Heart right ventricle (tissue), 16 donors: ENCODE data around the gene RTP1. TPM values are rescaled to one million over a fixed set of nuclear protein-coding genes. Genes with fewer than 3 reads are reported as not detected.

ENCODE experiments used
- ATAC-seq, 8 donors: fragments of 200-7000 bp; cut with Tn5 transposase; one replicate each; pipeline ENCODE4 v1.9.1; 2020; ENCODE audit warnings: mild to moderate bottlenecking in 8 of 8, moderate library complexity in 8 of 8, moderate number of reproducible peaks in 1 of 8
- DNase-seq, 2 donors: peaks; one replicate each; pipeline ENCODE4 v3.0.0-alpha.2; 2020
- H3K27ac ChIP-seq, 10 donors: fragments of 200-600 bp; sonication (generic) in 2 of 10; one replicate each; pipeline versions ENCODE4 v1.5.0 to v1.8.0; 2020 to 2022; ENCODE audit warnings: mild to moderate bottlenecking in 3 of 10
- H3K27me3 ChIP-seq, 7 donors: fragments of 200-600 bp; one replicate each; pipeline ENCODE4 v1.8.0; 2021 to 2022; ENCODE audit warnings: mild to moderate bottlenecking in 2 of 7
- H3K36me3 ChIP-seq, 9 donors: fragments of 200-600 bp; sonication (generic) in 1 of 9; one replicate each; pipeline versions ENCODE4 v1.5.0 to v1.8.0; 2020 to 2022; ENCODE audit warnings: mild to moderate bottlenecking in 2 of 9
- H3K4me1 ChIP-seq, 9 donors: fragments of 200-600 bp; sonication (generic) in 1 of 9; one replicate each; pipeline versions ENCODE4 v1.5.0 to v1.8.0; 2020 to 2022; ENCODE audit warnings: mild to moderate bottlenecking in 4 of 9
- H3K4me3 ChIP-seq, 10 donors: fragments of 200-600 bp; sonication (generic) in 2 of 10; one replicate each; pipeline versions ENCODE4 v1.5.0 to v1.8.0; 2020 to 2022; ENCODE audit warnings: mild to moderate bottlenecking in 7 of 10, moderate library complexity in 2 of 10
- H3K9me3 ChIP-seq, 11 donors: fragments of 200-600 bp in 10 of 11; sonication (generic) in 2 of 11; one replicate each; pipeline versions ENCODE4 v1.5.0 to v1.8.0; 2013 to 2022; ENCODE audit warnings: mild to moderate bottlenecking in 2 of 11, control low read depth in 1 of 11, moderate library complexity in 1 of 11
- WGBS, 2 donors: extraction: QIAGEN DNeasy Blood & Tissue Kit; methylation state at CpG; one replicate each; pipeline ENCODE4 v1.1.7; 2013; ENCODE audit warnings: inconsistent platforms in 1 of 2; 5-methylcytosine and 5-hydroxymethylcytosine counted together
- intact Hi-C, 10 donors: fragments of 100-400 bp; cut with DNase I; formaldehyde crosslinking; loops; one replicate each; pipeline versions ENCODE4 v1.11.1 to v1.14.2; 2022
- polyA plus RNA-seq, 2 donors: library from polyadenylated mRNA; stranded (reverse); fragments of 200-250 nt; gene quantifications; one replicate each; pipeline ENCODE4 v1.2.3, GENCODE V29; 2013
- total RNA-seq, 10 donors: library from RNA; stranded (reverse); fragmentation: NEBNext Ultra II Directional in 3 of 10; extraction: Animal tissue kit (Norgen Biotek cat#: 25700) in 3 of 10; gene quantifications; one replicate each; pipeline versions ENCODE4 v1.2.1 to v1.2.4, GENCODE V29; 2021 to 2023
- TF ChIP-seq, protein P1 (sequence below), 9 donors: fragments of 200-600 bp; sonication (generic) in 2 of 9; IDR thresholded peaks; one replicate each; pipeline versions ENCODE4 v1.5.0 to v1.8.0; 2021 to 2022; ENCODE audit warnings: antibody characterized with exemption in 9 of 9, mild to moderate bottlenecking in 5 of 9, moderate library complexity in 1 of 9
- donor health status: Arrhythmogenic right ventricular cardiomyopathy.
- donor health status: ischemic (EF 13 %, LVEDD 7.1; RV severe dilation, severe dysfunction).
- donor health status: healthy with polysubstance abuse.
- donor health status: DM: no; HTN: yes; CAD: no.
- donor health status: DM: no; HTN: no; CAD: no.
- donor health status: ischemic (EF 25% LVEDD 6.9; RV normal size, moderate dysfunction).
- donor health status: ischemic (EF 25% LVEDD 5.7; RV mildly dilated, moderate dysfunction).
- donor health status: healthy.
- donor health status: DM: yes; HTN: yes; CAD: no.
- donor health status: Ischemic cardiomyopathy.
- donor health status: ischemic (EF 35%, LVEDD 5.7; RV mildly dilated, moderate dysfunction).
- donor health status: nonischemic (EF 11% LVEDD 7.7; RV severe dilation, severe dysfunction).
- donor health status: DM: yes; HTN: yes; CAD: no.
- donor health status: PGD.
- donor health status: ischemic (EF 29% LVEDD 5.4; RV normal size, mild dysfunction).
- donor health status: nonischemic (EF 23%, LVEDD 6.1; RV moderate dilation, normal function).

RTP1 gene
- total and polyA plus RNA-seq, 12 donors, result 0.11 TPM; not detected in 11

DNA sequence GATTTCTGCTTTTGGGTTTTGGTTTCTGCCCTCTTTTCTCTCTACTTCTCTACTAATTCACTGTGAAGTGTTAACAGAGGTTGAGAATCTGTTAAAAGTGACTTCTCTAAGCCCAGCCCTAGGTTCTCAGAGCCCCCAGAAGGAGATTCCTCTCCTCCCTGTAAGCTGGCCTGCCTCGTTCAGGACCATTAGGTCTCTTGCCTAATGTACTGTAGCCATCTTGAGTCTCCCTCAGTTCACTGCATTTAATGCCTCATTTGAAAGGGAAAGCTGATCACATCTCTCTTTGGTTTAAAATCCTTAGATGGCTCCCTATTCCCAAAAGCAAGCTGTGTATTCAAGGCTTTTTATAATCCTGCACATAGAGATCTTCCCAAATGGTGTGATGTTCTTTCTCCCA is 16.3 kb downstream of the RTP1 start:
- Histone ChIP-seq H3K27me3 (no peaks in the 10 kb centered on the region), H3K9me3 (no peaks in the 10 kb centered on the region), H3K4me3 (no peak overlapping the region), H3K4me1 (peaks cover 5 to 43% (median 19%) of the 10 kb centered on the region in 9 donors), H3K27ac (peak overlapping the region in 3 of 10 donors; percentile 16 to 79 (median 64)), H3K36me3 (no peaks in the 10 kb centered on the region)
- intact Hi-C loops, result loop anchor here in 1 of 10 donors (10.0 kb wide), 1 partner anchor 501 kb away; no protein-coding TSS in a partner anchor
- ATAC-seq (no peak), DNase-seq (no peak)
- TF ChIP-seq, protein P1, sequence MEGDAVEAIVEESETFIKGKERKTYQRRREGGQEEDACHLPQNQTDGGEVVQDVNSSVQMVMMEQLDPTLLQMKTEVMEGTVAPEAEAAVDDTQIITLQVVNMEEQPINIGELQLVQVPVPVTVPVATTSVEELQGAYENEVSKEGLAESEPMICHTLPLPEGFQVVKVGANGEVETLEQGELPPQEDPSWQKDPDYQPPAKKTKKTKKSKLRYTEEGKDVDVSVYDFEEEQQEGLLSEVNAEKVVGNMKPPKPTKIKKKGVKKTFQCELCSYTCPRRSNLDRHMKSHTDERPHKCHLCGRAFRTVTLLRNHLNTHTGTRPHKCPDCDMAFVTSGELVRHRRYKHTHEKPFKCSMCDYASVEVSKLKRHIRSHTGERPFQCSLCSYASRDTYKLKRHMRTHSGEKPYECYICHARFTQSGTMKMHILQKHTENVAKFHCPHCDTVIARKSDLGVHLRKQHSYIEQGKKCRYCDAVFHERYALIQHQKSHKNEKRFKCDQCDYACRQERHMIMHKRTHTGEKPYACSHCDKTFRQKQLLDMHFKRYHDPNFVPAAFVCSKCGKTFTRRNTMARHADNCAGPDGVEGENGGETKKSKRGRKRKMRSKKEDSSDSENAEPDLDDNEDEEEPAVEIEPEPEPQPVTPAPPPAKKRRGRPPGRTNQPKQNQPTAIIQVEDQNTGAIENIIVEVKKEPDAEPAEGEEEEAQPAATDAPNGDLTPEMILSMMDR (IDR thresholded peaks at IDR 0.05), result no peak
- WGBS, 2 donors, result 74 to 88% methylated on average over 1 of the region's 1 CpG

DNA sequence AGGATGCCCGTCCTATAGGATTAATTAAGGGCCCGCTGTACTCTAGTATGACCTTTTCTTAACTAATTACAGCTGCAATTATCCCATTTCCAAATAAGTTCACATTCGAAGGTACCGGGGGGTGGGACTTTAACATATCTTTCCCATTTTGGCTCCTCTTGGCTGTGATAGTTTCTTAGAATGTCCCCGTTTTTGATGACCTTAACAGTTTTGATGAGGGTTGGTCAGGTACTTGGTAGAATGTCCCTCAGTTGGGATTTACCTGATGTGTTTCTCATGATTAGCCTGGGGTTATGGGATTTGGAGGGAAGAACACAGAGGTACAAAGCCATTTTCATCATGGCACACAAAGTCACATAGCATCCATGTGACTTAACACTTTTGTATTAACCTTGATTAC is 18.2 kb downstream of the RTP1 start:
- Histone ChIP-seq H3K9me3 (no peaks in the 10 kb centered on the region), H3K36me3 (no peaks in the 10 kb centered on the region), H3K27me3 (no peaks in the 10 kb centered on the region), H3K4me1 (peaks cover 0 to 25% (median 8%) of the 10 kb centered on the region in 9 donors), H3K4me3 (no peak overlapping the region), H3K27ac (no peak overlapping the region)
- 92 to 96% methylated on average over 5 of the region's 5 CpGs for WGBS, 2 donors
- DNase-seq, result no peak
- TF ChIP-seq, protein P1 (IDR thresholded peaks at IDR 0.05), result no peak
- no peak for ATAC-seq
- intact Hi-C loops, result loop anchor here in 3 of 10 donors (5.0 to 10.0 kb wide), 3 partner anchors 102 to 499 kb away; no protein-coding TSS in a partner anchor

DNA sequence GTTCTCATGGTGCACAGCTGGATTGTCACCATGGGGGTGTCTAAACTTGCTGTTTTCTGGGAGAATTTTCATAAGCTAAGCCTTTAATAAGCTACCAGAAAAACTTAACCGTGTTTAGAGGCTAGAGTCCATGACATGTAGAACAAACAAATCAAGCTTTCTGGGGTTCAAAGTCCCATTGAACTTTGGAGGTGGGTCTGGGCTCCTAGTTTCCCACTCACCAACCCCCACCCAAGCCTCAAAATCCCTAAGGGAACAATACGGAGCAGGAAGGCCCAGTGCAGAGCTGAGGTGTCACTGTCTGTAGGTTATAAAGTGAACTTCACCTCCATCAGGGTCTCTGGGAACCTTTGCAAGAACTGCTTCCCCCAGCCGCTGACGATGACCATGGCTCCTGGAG is 25.5 kb downstream of the RTP1 start:
- intact Hi-C loops, result loop anchor here (2.0 to 10.0 kb wide), 11 partner anchors 70 to 492 kb away; partner anchors contain the start of gene MASP1 (in 3 of the 10)
- Histone ChIP-seq H3K36me3 (no peaks in the 10 kb centered on the region), H3K27me3 (no peaks in the 10 kb centered on the region), H3K4me1 (peaks cover 0 to under 1% (median 0%) of the 10 kb centered on the region in 9 donors), H3K4me3 (no peak overlapping the region), H3K27ac (no peak overlapping the region), H3K9me3 (no peaks in the 10 kb centered on the region)
- DNase-seq (no peak), ATAC-seq (no peak)
- WGBS, 2 donors, result 84 to 90% methylated on average over 4 of the region's 4 CpGs
- TF ChIP-seq, protein P1 (IDR thresholded peaks at IDR 0.05), result no peak

DNA sequence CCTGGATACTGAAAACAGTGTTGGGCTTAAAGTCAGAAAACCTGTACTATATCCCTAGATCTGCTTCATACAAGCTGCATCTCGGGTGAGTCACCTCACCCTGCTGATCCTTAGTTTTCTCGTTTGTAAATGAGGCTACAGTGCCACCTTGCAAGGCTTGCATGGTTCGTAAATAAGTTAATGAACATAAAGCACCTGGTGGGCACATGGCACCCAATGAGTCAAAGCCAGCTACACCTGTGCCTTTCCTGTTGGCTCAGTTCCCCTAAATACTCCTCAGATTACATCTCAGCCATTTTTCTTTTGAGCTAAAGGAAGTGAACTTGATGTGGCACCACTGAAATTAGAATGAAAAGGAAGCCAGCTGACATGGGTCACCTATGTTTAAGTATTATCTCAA is 26.5 kb downstream of the RTP1 start:
- TF ChIP-seq, protein P1 (IDR thresholded peaks at IDR 0.05), result no peak
- Histone ChIP-seq H3K36me3 (no peaks in the 10 kb centered on the region), H3K4me1 (no peaks in the 10 kb centered on the region), H3K4me3 (no peak overlapping the region), H3K9me3 (no peaks in the 10 kb centered on the region), H3K27ac (no peak overlapping the region), H3K27me3 (no peaks in the 10 kb centered on the region)
- 77 to 79% methylated on average over 3 of the region's 3 CpGs for WGBS, 2 donors
- intact Hi-C loops, result loop anchor here (2.0 to 10.0 kb wide), 11 partner anchors 69 to 491 kb away; partner anchors contain the start of gene MASP1 (in 3 of the 10)
- DNase-seq, result no peak
- ATAC-seq, result no peak
